C4-2B (cell line): ENCODE results near the gene ATF3.

Experiments
- ZFX ChIP-seq: fragments of 450-650 bp; IDR thresholded peaks from 2 replicates; pipeline ENCODE4 v1.6.1; 2017
- TF ChIP-seq, protein P1 (sequence below): fragments of 450-650 bp; conservative IDR thresholded peaks from 2 replicates; pipeline ENCODE4 v1.5.1; 2017; ENCODE audit warnings: mild to moderate bottlenecking

DNA sequence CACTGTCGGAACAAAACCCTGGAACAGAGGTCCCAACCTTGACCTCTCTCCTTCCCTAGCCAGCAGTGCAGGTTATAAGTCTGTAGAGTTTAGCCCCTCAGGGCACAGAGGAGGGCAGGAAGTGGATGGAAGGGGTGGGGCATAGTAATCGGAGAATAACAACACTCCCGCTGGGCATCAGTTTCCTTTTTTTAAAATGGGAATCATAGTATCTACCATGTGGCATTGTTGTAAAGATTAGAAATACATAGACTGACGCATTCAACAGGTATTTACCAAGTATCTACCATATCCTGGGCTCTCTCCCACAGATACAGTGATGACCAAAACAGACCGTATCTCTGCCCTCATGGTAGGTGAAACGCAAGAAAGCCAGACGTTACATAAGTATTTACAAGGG lies 24.9 kb upstream of the ATF3 start:
- TF ChIP-seq, protein P1, sequence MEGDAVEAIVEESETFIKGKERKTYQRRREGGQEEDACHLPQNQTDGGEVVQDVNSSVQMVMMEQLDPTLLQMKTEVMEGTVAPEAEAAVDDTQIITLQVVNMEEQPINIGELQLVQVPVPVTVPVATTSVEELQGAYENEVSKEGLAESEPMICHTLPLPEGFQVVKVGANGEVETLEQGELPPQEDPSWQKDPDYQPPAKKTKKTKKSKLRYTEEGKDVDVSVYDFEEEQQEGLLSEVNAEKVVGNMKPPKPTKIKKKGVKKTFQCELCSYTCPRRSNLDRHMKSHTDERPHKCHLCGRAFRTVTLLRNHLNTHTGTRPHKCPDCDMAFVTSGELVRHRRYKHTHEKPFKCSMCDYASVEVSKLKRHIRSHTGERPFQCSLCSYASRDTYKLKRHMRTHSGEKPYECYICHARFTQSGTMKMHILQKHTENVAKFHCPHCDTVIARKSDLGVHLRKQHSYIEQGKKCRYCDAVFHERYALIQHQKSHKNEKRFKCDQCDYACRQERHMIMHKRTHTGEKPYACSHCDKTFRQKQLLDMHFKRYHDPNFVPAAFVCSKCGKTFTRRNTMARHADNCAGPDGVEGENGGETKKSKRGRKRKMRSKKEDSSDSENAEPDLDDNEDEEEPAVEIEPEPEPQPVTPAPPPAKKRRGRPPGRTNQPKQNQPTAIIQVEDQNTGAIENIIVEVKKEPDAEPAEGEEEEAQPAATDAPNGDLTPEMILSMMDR: no peak
- no peak for TF ChIP-seq ZFX
